Measurements from ENCODE around the gene NPDC1. TPM values are rescaled to one million over a fixed set of nuclear protein-coding genes. Genes with fewer than 3 reads are reported as not detected.
"Not testable (repeated sequence)": the region's sequence is repeated elsewhere in the genome, so short reads cannot be mapped to it uniquely, and the experiment has no call there.

Gene NPDC1
- total RNA-seq, 2 experiments from 2014 or later = 36.0 to 42.6 TPM

DNA sequence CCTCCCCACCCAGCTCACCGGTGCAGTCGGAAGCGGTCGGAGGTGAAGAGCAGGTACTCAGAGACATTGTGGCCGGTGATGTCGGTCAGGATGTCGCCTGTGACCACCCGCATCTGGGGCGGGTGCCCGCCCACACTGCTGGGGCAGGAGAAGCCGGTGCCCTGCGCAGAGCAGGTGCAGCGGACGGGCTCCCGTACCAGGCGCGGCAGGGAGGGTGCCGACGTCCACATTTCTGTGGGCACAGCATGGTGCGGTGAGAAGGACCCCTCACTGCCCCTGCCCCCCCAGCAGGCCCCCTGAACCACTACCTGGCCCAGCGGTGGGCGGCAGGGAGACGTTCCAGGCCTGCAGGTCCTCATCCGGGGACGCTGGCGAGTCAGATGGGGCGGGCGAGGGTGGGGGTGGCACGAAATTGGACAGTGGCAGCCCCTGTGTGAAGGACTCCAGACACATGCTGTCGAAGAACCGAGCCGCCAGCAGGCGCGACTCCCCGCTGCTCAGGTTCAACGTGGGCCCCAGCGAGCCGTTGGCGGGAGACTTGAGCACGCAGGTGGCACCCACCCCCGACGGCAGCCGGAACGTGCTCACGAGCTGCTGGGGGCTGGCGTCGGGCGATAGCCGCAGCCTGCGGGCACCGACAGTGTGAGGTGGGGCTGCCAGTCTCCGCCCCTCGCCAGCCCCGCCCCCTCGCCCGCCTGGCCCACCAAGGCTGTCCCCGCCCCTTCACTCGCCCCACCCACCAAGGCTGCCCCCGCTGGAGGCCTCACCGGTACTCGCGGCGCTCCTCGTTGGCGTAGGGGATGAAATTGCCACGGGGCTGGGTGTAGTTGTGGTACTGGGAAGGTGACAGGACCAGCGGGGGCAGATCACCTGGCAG lies 33.0 kb downstream of the NPDC1 start:
- Mint-ChIP-seq H3K4me1 (ENCODE audit: low read depth) (no peaks in the 10 kb centered on the region), H3K9me3 (no peaks in the 10 kb centered on the region), H3K36me3 (no peaks in the 10 kb centered on the region), H3K27ac (no peak overlapping the region), H3K4me3 (no peak overlapping the region), H3K27me3 (no peaks in the 10 kb centered on the region)
- ChIA-PET CTCF (interaction anchor here (1.3 kb wide), 1 partner anchor 22 kb away, joined by 4 read pairs; no protein-coding TSS in a partner anchor), POLR2A (no interaction called here)
- DNase-seq = no peak
- intact Hi-C loops (cut with micrococcal nuclease) = no loop called here

DNA sequence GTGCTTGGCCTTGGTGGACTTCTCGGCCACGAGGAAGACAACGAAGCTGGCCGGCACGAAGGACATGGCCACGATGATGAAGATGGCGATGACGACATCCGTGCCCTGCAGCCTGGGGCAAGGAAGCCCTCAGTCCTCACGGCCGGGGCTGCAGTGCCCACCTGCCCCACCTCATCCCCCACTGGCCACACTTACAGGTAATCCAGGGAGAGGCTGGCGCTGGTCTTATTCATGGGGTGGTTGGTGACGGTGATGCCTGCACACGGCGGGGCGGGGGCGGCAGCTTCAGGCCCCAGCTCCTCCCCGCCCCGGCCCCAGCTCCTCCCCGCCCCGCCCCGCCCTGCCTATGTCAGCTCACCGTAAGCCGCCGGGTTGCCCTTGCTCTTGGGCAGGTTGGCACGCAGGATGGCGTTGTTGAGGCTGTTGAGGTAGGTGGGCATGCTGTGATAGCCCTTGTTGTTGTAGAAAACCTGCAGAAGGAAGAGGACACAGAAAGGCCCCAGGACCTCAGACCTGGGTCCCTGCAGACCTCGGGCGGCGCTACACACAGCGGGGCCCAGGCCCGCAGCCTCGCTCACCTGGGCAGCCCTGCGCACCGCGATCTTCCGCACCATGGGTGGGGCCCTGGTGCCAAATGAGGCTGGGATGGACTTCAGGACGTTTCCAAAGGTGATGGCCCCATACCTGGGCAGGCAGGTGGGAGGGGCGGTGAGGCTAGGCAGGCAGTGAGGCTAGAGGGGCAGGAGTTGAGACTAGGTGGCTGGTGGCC lies 33.9 kb downstream of the NPDC1 start:
- H3K4me1 Mint-ChIP-seq (ENCODE audit: low read depth) = no peaks in the 10 kb centered on the region
- POLR2A ChIA-PET = no interaction called here
- no peaks in the 10 kb centered on the region for H3K36me3 Mint-ChIP-seq
- intact Hi-C loops (cut with micrococcal nuclease) = no loop called here
- no peak overlapping the region for H3K27ac Mint-ChIP-seq
- no peaks in the 10 kb centered on the region for H3K9me3 Mint-ChIP-seq
- no peak for DNase-seq
- CTCF ChIA-PET = interaction anchor here (1.3 kb wide), 1 partner anchor 23 kb away, joined by 4 read pairs; no protein-coding TSS in a partner anchor
- no peaks in the 10 kb centered on the region for H3K27me3 Mint-ChIP-seq
- H3K4me3 Mint-ChIP-seq = no peak overlapping the region

DNA sequence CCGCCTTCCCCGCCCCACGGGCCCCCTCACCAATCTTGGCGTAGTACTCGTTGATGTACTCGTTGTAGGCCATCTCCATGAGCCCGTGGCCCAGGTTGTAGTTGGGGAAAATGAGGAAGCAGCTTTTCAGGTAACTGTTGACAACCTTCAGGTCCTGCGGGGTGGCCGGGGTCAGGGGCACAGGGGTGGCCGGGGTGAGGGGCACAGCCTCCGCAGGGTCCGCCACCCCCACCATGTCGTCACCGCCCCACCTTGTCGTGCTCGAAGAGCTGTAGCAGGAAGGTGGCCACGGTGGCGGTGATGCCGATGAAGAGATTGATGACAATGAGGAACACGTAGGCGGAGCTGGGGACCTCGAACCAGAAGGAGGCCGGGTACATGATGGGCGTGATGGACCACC lies 34.8 kb downstream of the NPDC1 start:
- H3K4me3 Mint-ChIP-seq = no peak overlapping the region
- no peak overlapping the region for H3K27ac Mint-ChIP-seq
- no peaks in the 10 kb centered on the region for H3K36me3 Mint-ChIP-seq
- no peaks in the 10 kb centered on the region for H3K9me3 Mint-ChIP-seq
- DNase-seq = no peak
- intact Hi-C loops (cut with micrococcal nuclease) = no loop called here
- H3K27me3 Mint-ChIP-seq = no peaks in the 10 kb centered on the region
- ChIA-PET CTCF (interaction anchor here (1.3 kb wide), 1 partner anchor 24 kb away, joined by 4 read pairs; no protein-coding TSS in a partner anchor), POLR2A (no interaction called here)
- peaks cover 2% of the 10 kb centered on the region for H3K4me1 Mint-ChIP-seq (ENCODE audit: low read depth)

DNA sequence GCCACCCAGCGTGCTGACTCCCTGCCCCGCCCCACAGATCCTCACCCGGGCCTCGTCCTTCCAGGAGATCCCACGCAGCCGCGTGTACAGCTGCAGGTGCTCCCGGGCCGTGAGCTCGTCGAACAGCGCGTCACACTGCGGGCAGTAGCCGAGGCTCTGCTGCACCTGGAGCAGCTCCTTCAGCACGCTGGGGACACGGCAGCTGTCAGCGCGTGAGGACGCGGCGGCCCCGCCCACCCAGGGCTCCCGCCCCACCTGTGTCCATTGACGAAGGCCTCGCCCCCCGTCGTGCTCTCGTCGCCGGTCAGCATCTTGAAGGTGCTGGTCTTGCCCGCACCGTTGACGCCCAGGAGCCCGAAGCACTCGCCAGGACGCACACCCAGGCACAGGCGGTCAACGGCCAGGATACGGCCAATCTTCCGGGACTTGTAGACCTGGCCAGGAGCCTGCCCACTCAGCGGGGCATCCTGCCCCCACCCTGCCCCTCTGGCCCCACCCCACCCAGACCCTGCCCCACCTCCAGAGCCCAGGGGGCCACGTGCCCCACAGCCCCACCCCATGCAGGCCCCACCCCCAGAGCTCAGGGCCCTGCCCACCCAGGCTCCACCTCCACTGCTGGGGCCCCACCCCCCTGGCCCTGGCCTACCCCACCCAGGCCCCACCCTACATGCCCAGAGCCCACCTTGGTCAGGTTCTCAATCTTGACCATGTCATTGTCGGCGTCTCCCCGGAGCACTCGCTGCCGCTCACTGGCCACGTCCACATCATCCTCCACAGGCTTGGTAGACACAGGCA lies 35.8 kb downstream of the NPDC1 start:
- Mint-ChIP-seq H3K4me1 (ENCODE audit: low read depth) (peaks cover 3% of the 10 kb centered on the region), H3K27ac (no peak overlapping the region), H3K9me3 (no peaks in the 10 kb centered on the region), H3K4me3 (no peak overlapping the region), H3K36me3 (no peaks in the 10 kb centered on the region), H3K27me3 (no peaks in the 10 kb centered on the region)
- intact Hi-C loops (cut with micrococcal nuclease) = no loop called here
- ChIA-PET POLR2A (no interaction called here), CTCF (no interaction called here)
- no peak for DNase-seq

DNA sequence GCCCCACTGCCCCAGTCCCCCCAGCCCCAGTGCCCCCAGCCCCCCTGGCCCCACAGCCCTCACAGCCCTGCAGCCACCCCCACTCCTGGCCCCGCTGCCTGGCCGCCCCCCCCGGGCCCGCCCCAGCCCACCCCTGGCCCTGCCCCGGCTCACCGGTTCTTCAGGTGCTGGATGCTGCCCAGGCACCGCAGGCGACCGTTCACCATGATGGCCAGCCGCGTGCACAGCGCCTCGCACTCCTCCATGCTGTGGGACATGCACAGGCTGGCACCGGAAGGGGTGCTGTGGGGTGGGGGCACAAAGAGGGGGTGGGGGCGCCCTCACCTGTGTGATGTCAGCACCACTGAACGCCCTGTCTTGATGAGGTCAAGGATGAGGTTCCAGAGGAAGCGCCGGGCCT lies 36.8 kb downstream of the NPDC1 start:
- ChIA-PET POLR2A (no interaction called here), CTCF (no interaction called here)
- H3K36me3 Mint-ChIP-seq = no peaks in the 10 kb centered on the region
- H3K4me3 Mint-ChIP-seq = no peak overlapping the region
- DNase-seq = no peak
- no peak overlapping the region for H3K27ac Mint-ChIP-seq
- H3K9me3 Mint-ChIP-seq = no peaks in the 10 kb centered on the region
- peaks cover 3% of the 10 kb centered on the region for H3K4me1 Mint-ChIP-seq (ENCODE audit: low read depth)
- H3K27me3 Mint-ChIP-seq = no peaks in the 10 kb centered on the region
- intact Hi-C loops (cut with micrococcal nuclease) = no loop called here

DNA sequence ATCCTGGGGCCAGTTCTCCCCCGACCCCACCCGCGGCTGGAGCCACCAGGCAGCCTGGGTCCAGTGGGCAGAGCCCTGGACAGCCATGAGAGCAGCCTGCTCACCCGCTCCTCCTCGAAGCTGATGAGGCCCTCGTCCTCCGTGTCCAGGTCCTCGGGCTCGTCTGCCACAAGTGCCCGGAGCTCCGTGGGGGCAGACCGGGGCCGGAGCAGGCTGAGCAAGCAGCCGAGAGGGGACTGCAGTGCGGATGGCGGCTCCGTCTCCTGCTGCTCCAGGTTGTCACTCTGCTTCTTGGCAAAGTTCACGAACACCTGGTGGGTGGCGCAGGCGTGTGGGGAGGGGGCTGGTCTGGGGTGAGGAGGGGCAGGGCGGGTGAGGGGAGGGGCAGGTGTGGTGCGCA lies 37.7 kb downstream of the NPDC1 start:
- CTCF ChIA-PET = no interaction called here
- peaks cover 3% of the 10 kb centered on the region for H3K4me1 Mint-ChIP-seq (ENCODE audit: low read depth)

DNA sequence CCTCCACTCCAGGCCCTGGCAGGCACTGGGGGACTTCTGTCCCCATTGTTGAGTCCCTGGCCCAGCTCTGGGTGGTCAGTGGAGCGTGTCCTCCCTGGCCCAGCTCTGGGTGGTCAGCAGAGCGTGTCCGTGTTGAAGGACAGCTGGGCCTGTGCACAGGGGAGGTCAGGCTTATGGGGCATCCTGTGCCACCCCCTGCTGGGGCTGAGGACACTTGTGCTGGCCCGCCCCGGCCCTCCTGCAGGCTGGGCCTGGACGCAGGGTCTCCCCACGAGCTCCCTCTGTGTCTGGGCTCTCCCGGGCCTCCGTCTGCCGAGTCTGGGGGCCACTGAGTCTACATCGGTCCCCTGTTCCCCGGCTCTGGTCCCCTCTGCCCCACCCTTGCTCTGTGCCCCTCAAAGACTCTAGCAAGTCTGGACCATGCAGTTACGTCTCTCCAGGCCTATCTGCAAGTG lies 38.1 kb downstream of the NPDC1 start:
- Mint-ChIP-seq H3K36me3 (no peaks in the 10 kb centered on the region), H3K27me3 (no peaks in the 10 kb centered on the region), H3K27ac (no peak overlapping the region), H3K4me1 (ENCODE audit: low read depth) (peaks cover 3% of the 10 kb centered on the region), H3K4me3 (no peak overlapping the region), H3K9me3 (no peaks in the 10 kb centered on the region)
- intact Hi-C loops (cut with micrococcal nuclease) = no loop called here
- CTCF ChIA-PET = interaction anchor here (1.3 kb wide), 1 partner anchor 27 kb away, joined by 4 read pairs; no protein-coding TSS in a partner anchor
- POLR2A ChIA-PET = no interaction called here
- no peak for DNase-seq

More for the DNA sequence above, 37.7 kb downstream of the NPDC1 start:
- Mint-ChIP-seq H3K4me3 (no peak overlapping the region), H3K27ac (no peak overlapping the region), H3K27me3 (no peaks in the 10 kb centered on the region), H3K9me3 (no peaks in the 10 kb centered on the region), H3K36me3 (no peaks in the 10 kb centered on the region)
- no peak for DNase-seq
- POLR2A ChIA-PET = no interaction called here
- intact Hi-C loops (cut with micrococcal nuclease) = no loop called here

DNA sequence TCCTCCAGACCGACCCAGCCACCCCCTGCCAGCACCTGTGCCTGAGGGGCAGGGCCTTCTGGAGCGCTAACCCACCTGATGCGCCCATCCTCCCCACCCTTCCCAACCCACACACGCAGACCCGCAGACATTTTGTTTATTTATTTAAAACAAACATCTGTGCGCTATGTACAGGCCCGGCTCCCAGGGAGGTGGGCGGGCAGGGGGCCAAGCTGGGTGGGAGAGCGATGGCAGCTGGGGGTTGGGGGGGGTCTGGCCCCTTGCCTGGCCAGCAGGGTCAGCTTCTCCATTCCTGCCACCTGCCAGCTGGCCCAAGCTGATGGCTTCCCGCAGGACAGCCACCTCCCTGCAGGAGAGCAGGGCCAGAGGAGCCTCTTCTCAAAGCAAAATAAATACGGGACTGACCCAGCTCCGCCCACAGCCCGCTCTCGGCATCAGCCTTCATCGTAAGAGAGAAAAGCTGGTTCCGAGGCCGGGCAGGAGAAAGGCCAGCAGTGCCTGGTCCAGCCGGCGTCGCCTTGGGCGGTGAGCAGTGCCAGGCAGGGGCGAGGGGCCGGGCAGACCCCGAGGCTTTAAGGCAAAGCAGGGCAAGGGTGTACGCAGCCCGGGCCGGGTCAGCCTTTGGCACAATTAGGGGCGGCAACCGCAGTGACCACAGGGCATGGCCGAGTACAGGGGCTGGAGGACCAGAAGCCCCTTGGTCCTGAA lies 38.7 kb downstream of the NPDC1 start:
- POLR2A ChIA-PET = no interaction called here
- no peak overlapping the region for H3K4me3 Mint-ChIP-seq

DNA sequence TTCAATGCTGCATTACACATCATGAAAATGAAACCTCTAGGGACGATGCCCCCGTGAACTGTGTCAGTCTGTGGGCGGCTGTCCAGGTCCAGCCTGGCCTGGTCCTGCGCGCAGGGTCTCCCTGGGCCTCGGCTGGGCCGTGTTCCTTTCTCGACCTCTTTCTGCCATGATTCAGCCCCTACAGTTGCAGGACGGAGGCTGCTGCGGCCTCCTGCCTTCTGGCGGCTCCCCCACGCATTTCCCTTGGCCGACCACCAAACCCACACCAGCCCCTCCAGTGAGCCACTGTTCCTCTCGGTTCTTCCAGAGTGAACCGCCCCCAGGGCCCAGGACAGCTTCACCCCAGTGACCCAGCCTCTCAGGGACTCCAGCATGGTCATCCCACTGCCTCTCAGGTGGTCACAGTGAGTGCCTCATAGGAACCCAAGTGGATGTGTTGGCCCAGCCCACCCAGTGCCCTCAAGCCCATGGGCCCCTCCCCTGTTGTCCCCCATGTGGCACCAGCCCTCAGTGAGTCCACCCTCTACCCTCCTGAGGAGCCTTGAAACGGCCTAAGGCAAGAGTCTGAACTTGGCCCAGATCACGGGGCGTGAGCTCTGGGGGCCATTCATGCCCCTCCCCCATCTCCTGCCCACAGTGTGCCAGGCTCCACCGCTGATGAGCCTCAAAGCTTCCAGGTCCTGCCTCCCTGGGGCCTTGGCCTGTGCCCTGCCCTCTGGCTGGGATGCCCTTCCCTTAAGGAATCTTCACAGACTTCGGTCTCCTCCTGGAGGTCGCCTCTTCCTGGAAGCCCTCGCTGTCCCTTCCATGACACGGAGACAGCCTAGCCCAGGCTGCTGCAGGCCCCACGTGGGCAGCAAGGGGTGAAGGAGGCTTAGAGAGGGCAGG lies 39.6 kb downstream of the NPDC1 start:
- ChIA-PET CTCF (interaction anchor here (0.7 to 4.5 kb wide), 3 partner anchors 29 to 57 kb away, joined by 3 to 29 read pairs (median 4); no protein-coding TSS in a partner anchor), POLR2A (no interaction called here)
- no peaks in the 10 kb centered on the region for H3K27me3 Mint-ChIP-seq
- H3K27ac Mint-ChIP-seq = no peak overlapping the region
- no peak overlapping the region for H3K4me3 Mint-ChIP-seq
- no peaks in the 10 kb centered on the region for H3K9me3 Mint-ChIP-seq
- intact Hi-C loops (cut with micrococcal nuclease) = no loop called here
- H3K36me3 Mint-ChIP-seq = no peaks in the 10 kb centered on the region
- no peak for DNase-seq
- peaks cover 3% of the 10 kb centered on the region for H3K4me1 Mint-ChIP-seq (ENCODE audit: low read depth)

More for the DNA sequence above, 38.7 kb downstream of the NPDC1 start:
- no peak for DNase-seq
- no peaks in the 10 kb centered on the region for H3K27me3 Mint-ChIP-seq
- H3K36me3 Mint-ChIP-seq = no peaks in the 10 kb centered on the region
- CTCF ChIA-PET = interaction anchor here (1.3 kb wide), 1 partner anchor 28 kb away, joined by 4 read pairs; no protein-coding TSS in a partner anchor
- H3K4me1 Mint-ChIP-seq (ENCODE audit: low read depth) = peaks cover 3% of the 10 kb centered on the region
- H3K9me3 Mint-ChIP-seq = no peaks in the 10 kb centered on the region
- no peak overlapping the region for H3K27ac Mint-ChIP-seq
- intact Hi-C loops (cut with micrococcal nuclease) = no loop called here

DNA sequence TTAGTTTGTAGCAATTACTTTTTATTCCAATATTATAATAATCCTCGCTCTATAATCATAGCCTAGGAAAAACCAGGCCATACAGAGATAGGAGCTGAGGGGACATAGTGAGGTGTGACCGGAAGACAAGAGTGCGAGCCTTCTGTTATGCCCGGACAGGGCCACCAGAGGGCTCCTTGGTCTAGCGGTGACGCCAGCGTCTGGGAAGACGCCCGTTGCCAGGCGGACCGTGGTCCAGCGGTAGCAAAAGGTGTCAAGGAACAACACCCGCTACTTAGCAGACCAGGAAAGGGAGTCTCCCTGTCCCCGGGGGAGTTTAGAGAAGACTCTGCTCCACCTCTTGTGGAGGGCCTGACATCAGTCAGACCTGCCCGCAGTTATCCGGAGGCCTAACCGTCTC lies 41.7 kb downstream of the NPDC1 start:
- CTCF ChIA-PET = interaction anchor here (4.5 kb wide), 1 partner anchor 31 kb away, joined by 29 read pairs; no protein-coding TSS in a partner anchor
- peak; percentile 37 for DNase-seq
- H3K27me3 Mint-ChIP-seq; POLR2A ChIA-PET; H3K9me3 Mint-ChIP-seq; intact Hi-C loops (cut with micrococcal nuclease); H3K4me3 Mint-ChIP-seq; H3K27ac Mint-ChIP-seq; H3K36me3 Mint-ChIP-seq: not testable (repeated sequence)
- H3K4me1 Mint-ChIP-seq (ENCODE audit: low read depth) = peaks cover 11% of the 10 kb centered on the region

DNA sequence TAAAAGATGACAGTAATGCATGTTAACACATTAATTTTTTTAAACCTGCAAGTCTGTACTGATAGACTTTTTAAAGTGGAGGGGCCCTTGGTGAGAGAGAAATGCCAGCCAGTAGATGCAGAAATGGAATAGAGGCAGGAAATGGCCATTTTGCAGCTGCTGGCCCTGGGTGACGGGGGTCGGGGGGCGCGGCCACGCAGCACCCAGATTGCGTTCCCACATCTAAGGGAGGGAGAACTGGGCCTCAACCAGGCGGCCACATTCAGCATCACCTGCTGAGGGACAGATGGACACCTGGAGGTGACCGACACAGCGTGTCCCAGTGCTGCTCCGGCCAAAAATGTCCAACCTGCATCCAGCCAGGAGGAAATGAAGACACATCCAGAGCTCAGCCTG lies 43.3 kb downstream of the NPDC1 start:
- Mint-ChIP-seq H3K4me3 (no peak overlapping the region), H3K4me1 (ENCODE audit: low read depth) (peaks cover 22% of the 10 kb centered on the region), H3K9me3 (no peaks in the 10 kb centered on the region), H3K27me3 (peaks cover 5% of the 10 kb centered on the region), H3K36me3 (no peaks in the 10 kb centered on the region), H3K27ac (no peak overlapping the region)
- DNase-seq = no peak
- ChIA-PET CTCF (interaction anchor here (1.0 to 4.5 kb wide), 5 partner anchors 9 to 33 kb away, joined by 3 to 29 read pairs (median 4); partner anchors contain the start of genes ABCA2 and PAXX), POLR2A (no interaction called here)
- intact Hi-C loops (cut with micrococcal nuclease) = no loop called here
